ENCODE measurements around the gene SMURF1.
"Not testable (repeated sequence)": the region's sequence is repeated elsewhere in the genome, so short reads cannot be mapped to it uniquely, and the experiment has no call there.

Gene SMURF1

DNA sequence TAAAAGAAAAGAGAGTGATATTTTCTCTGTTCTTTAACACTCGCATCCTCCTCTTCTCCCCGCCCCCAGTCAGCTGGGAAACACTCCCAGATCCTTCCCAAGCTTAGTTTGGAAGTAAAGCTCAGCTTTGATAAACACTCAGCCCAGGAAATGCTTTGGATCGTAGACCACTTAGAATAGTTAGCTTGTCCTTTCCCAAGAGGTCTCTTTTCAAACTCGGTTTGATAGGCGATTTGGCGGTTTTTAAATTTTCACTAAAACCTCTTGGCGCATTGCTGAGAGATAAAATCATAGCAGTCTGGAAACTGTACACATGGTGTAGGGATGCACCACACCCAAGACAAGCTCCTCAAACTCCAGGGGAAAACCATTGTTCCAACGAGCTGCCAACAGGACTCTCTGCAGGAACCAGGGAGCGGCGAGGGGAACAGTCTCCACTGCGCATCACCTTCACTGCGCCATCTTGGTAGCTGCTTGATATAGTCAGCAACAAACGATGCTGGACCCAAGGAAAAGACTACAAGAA is 22.3 kb downstream of the SMURF1 start:
- DNase-seq (ENCODE audit: low read depth), result no peak

DNA sequence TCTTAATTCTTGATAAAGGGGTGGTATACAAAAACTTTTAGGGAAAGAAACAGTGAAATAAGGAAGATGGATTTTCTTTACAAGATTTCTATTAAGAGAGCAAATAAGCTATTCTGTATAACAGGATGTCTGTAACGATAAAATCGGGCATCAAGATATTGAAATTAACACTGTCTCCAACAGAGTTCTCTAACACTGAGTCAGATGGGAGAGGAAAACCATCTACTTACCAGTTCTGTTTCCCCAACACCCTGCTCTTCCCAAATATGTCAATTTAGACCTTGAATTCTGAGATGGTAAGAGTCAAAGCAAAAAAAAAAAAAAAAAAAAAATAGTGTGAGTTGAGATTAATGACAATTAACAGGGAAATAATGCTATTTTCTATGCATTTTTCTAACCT is 23.0 kb downstream of the SMURF1 start:
- DNase-seq (ENCODE audit: low read depth), result no peak

DNA sequence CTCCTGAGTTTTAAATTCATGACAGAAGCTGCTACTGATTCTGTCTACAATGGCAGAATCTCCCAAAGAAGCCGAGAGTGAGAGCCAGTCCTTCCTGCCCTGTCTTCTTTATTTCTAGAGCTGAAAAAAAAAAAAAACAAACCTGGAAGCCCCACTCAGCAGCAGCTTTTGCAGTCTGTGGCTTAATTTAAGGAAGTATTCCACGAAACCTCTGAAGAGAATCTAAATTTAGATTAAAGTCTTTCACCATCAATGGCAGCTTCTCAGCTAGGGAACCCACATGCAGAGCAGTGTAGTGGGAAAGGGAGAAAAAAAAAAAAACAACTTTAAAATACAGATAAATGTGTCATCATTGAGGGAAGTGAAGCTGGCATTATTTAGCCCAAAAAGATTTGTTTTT is 23.4 kb downstream of the SMURF1 start:
- no peak for DNase-seq (ENCODE audit: low read depth)

DNA sequence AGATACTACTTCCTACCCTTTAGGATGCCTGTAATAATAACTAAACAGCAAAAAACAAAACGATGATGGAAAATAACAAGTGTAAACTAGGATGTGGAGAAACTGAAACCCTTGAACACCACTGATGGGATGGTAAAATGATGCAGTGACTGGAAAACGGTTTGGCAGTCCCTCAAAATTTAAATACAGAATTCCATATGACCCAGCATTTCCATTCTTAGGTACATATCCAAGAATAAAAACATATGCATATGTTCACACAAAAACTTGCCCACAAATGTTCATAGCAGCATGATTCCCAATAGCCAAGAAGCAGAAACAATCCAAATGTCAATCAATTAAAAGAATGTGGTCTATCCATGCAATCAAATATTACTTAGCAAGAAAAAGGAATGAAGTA is 25.8 kb downstream of the SMURF1 start:
- DNase-seq (ENCODE audit: low read depth), result no peak

DNA sequence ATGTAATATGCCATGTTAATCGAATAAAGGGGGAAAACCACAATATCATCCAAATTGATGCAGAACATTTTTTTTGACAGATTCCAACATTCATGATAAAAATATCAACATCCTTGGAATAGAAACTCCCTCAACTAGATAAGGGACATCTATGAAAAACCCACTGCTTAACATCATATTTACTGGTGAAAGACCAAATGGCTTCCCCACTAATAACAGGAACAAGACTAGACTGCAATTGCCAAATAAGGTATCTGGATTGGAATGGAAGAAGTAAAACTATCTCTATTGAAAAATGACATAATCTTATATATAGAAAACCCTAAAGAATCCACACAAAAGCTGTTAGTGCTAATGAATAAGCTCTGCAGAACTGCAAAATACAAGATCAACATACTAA is 27.8 kb downstream of the SMURF1 start:
- no peak for DNase-seq (ENCODE audit: low read depth)

DNA sequence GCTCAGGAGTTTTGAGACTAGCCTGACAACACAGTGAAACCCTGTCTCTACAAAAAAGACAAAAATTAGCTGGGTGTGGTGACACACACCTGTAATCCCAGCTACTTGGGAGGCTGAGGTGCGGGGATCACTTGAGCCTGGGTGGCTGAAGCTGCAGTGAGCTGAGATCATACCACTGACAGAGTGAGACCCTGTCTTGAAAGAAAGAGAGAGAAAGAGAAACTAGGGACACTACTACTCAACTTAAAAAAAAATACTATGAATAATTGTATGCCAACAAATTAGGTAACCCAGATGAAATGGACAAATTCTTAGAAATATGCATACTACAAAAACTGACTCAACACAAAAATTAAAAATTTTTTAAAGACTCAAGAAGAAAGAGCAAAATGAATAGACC is 28.5 kb downstream of the SMURF1 start:
- DNase-seq (ENCODE audit: low read depth), result no peak

DNA sequence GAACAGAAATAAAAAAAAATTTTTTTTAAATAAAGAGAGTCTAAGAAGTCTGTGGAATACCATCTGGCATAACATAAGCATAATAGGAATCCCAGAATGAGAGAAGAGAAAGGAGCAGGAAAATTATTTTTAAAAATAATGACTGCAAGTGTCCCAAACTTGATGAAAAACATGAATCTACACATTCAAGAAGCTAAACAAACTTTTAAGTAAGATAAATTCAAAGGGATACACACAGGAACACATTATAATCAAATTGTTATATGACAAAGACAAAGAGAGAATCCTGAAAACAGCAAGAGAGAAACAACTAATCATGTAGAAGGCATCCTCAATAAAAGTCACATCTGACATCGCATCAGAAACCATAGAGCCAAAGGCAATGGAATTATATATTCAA is 30.9 kb downstream of the SMURF1 start:
- no peak for DNase-seq (ENCODE audit: low read depth)

DNA sequence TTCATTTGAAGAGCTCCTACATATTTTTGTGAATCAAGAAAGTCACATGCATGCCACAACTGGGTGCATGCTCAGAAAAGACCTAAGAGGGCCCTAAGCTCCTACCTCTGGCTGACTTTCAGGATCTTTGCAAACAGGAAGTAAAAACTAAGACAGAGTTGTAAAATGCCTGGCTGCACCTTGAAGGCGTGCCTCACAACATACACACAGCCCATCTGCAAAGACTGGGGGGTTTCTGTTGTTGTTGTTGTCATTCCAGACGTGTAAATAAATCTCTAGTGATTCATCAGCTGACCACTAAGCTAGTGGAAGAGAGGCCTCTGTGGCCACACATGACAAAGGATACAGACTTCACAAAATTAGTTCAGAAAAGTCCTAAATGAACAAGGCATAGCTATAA is 31.8 kb downstream of the SMURF1 start:
- no peak for DNase-seq (ENCODE audit: low read depth)

DNA sequence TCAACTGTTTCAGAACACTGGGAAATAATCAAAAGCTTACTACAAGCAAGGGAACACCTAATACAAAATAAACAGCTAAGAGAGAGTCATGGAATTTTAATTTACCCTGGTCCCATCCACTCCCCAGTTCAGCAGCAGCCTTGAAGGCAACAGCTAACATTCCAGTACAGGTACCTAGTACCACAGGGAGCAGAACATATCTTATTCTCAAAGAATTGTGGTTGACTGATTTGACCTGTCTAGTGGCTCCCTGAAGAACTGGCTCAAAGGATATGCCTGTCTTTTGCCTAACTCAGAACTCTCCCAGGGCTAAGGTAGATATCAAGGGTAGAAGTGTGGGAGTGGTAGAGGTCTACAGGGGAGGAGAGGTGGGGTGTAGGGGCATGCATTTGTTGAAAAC is 32.3 kb downstream of the SMURF1 start:
- no peak for DNase-seq (ENCODE audit: low read depth)

DNA sequence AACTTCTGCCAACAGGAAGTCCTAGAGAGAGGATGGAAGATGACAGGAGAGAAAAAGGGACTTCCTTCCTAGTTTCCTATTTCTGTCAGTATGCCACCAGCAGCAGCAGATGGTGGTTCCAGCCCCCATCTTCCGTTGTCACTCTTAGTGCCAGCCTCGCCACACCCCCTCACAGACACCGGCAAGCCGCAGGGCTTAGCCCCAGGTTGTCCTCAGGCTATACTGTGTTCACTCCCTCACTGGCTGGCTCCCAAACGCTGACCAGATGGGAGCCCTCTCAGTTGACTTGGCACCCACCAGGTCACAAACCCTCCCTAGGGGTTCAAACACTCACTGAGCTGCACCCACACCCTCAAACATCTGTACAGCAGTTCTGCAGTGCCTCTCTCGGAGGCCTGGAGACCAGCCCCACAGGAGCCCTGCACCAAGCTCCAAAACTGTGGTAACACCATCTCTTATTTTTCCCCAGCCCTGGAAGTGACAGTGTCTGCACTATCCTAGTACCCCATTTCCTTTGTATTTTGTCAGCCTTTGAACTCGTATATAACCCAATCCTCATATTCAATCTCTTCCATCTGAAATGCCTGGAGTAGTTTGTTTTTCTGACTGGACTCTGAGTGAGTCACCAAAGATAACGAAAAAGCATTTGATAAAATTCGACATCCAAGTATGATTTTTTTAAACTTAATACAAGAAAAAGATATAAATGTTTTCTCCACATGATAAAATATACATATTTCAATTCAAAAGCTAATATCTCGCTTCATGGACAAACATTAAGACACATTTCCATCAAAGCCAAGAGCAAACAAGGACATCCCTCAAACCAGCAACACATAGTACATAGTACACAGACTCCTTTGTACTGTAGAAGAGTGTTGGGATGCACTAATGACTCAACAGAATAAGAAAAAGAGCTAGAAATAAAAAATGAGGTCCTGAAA is 34.5 kb downstream of the SMURF1 start:
- no peak for DNase-seq (ENCODE audit: low read depth)

DNA sequence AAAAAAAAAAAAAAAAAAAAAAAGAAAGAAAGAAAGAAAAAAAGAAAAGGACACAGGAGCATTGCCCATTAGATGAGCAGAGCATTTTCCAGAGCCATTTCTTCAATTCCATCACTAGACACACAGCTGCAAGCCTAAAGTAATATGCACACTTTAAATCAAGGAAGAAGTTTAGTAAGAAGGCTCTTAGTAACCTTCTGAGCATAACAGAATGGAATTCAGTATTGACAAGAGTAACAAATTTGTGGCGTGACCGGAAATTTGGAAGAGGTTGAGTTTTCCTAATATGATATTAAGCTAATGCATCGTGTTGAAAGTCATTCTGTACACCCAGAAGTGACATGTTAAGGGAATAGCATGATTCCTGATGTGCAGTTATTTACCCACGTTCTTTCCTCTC is 35.3 kb downstream of the SMURF1 start:
- no peak for DNase-seq (ENCODE audit: low read depth)

DNA sequence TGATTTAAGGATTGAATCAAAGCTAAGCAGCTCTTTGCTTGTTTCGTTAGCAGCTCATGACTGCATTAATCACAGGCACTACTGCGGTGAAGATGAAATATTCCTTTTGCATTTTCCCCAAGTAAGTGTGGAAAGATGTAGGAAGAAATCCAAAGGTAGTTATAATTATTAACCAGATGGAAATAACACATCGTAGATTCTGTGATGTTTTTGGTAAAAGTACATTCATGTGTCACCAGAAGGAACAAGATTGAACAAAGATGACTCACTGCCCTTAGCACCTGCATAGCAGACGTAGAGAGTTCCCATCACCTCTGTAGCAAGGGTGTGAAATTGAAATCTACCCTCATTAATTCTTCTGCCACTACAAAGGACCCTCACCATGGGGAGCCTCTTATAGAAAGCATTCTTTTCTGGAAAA is 37.1 kb downstream of the SMURF1 start:
- DNase-seq (ENCODE audit: low read depth), result no peak

DNA sequence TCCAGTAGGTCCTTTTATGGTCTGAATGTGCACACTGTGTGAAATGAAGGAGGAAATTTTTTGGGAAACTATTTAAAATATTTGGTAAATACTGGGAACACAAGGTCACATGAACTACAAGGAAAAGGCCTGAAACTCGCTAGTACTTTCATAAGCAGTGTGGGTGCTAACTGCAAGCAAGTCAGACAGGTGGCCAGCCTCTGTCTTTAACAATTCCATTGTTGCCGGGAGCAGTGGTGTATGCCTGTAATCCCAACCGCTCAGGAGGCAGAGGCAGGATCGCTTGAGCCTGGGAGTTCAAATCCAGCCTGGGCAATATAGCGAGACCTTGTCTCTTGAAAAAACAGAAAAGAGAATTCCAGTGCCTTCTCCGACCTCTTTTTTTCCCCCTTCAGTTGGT is 37.5 kb downstream of the SMURF1 start:
- no peak for DNase-seq (ENCODE audit: low read depth)

DNA sequence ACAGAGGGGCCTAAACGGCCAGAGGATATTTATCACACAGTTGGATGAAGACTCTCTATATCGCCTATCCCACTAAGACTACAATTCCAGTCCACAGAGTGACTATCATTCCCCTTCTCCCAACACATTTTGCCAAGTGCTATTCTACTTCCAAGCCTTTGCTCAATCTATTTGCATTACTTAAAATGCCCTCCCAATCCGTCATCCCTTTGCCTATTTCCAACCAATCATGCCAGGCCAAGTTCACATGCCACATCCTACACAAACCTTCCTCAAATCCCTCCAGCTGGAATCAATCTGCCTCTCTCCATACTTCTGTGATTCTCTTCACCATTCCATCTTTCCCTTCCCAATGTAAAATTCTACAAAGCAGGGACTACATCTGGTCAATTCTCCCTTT is 38.2 kb downstream of the SMURF1 start:
- no peak for DNase-seq (ENCODE audit: low read depth)

DNA sequence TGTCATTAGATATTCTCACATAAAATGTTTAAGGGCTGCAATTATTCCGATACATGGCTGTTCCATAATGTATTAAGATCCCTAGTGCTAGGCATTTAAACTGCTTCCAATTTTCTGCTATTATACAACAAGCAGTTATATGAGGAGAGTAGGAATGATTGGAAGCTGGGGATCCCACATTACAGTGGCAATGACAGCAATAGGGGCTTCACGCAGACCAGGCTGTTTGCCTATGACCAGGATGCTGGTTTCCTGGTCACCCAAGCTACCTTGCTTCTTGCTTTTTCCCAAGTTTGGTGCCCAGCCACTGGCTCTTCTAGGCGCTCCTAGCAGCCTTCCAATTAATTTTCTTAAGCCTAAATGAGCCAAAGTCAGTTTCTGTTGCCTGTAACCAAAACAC is 39.3 kb downstream of the SMURF1 start:
- DNase-seq (ENCODE audit: low read depth), result no peak

DNA sequence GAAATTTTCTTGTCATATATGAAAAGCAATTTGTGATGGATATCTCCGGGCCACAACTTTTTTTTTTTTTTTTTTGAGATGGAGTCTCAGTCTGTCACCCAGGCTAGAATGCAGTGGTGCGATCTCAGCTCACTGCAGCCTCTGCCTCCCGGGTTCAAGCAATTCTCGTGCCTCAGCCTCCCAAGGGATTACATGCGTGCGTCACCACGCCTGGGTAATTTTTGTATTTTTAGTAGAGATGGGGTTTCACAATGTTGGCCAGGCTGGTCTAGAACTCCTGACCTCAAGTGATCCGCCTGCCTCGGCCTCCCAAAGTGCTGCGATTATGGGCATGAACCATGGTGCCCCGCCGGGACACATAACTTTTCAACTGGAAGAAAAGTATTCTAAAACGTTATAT is 40.1 kb downstream of the SMURF1 start:
- DNase-seq (ENCODE audit: low read depth), result not testable (repeated sequence)

DNA sequence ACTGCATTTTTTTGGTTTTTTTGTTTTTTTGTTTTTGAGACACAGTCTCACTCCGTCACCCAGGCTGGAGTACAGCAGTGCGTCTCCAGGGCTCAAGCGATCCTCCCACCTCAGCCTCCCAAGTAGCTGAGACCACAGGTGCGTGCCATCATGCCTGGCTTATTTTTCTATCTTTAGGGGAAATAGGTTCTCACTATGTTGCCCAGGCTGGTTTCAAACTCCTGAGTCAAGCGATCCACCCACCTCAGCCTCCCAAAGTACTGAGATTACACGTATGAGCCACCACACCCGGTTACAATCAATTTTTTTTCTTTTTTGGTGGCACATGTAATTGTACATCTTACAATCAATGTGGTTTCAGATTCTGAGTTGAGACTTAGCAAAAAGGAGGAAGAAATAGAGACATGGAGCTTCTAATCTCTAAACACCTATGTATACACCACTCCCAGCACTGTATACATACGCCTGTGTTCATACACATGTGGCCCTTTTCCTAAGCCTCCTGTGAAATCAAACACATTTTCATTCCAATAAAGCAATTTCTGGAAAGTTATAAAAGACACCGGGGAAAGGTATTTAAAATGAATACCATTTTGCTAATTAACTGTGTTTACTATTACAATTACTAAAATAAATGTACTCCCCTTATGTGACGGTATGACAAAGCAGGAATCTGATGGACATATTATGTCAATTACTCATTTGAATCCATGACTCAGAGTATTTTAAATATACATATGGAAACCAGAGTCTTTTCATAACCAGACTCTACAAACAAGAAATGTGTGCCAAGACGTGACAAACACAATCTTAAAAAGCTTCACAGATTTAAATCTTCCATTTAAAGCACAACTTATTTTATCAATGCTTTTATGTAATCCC is 40.9 kb downstream of the SMURF1 start:
- DNase-seq (ENCODE audit: low read depth), result no peak

DNA sequence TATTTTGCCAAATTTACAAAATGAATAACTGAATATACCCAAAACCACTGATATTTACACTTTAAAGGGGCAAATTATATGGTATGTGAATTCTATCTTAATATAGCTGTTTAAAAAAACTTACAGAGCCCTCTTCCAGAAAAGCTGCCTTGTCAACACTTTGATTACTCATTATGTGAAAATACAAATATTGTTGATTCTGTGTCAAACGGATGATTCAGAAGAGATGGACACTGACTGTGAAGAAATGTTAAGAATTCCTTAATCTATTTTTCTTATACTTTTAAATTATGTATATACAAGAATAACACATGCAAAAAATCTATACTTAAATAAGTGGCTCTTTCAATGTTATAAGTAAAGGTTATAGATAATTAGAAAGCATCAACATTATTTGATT is 41.5 kb downstream of the SMURF1 start:
- DNase-seq (ENCODE audit: low read depth), result no peak

DNA sequence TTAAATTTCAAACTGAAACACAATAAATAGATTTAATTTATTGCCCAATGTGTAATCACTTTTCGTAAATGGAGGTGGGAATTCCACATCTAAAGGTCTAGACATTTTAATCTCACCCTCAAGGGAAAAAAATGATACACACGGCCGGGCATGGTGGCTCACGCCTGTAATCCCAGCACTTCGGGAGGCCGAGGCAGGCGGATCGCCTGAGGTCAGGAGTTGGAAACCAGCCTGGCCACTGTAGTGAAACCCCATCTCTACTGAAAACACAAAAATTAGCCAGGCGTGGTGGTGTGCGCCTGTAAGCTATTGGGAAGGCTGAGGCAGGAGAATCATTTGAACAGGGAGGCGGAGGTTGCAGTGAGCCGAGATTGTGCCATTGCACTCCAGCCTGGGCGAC is 42.4 kb downstream of the SMURF1 start:
- not testable (repeated sequence) for DNase-seq (ENCODE audit: low read depth)

DNA sequence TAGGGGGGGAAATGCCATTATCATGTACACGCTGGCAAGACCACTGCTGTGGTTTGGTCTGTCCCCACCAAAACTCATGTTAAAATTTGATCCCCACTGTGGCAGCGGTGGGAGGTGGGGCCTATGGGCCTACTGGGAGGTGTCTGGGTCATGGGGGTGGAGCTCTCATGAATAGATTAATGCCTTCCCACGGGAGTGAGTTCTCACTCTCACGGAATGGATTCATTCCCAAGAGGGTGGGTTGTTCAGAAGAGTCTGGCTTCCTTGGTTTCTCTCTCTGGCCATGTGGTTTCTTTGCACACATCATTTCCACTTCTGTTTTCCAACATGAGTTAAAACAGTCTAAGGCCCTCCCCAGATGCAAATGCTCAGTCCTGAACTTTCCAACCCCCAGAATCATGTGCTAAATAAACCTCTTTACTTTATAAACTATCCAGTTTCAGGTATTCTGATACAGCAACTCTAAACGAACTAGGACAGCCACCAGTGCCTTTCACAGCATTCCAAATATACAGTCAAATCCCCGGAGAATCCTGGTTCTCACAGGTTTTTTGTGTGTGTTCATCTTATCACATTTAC is 44.3 kb downstream of the SMURF1 start:
- DNase-seq (ENCODE audit: low read depth), result no peak

DNA sequence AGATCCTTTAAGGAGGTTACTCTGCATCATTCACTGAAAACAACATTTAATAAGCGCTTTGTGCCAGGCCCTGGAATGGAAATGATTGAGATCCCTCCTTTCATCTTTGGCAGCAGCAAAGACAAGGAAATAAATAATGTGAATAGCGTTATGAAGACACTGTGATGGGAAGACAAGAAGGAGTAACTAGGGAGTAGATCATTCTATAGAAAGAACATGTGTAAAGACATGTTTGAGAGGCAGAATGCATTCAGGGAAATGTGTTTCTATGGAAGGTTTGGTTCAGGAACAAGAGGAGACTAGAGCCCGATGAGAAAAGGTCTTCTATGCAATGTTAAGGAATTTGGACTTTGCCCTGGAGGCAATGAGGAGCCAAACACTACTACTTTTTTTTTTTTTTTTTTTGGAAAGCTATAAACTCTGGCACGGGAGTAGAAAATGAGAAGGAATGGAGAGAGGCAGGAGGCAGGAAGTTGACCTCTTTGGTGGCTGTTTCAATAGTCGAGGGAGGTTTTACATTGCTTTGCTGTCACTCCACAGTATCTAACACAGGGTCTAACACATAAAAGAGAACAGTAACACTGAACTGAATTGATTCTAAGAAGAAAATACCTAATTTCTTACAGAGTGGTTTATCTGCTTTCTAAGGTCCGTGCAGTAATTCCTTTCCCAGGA is 44.9 kb downstream of the SMURF1 start:
- no peak for DNase-seq (ENCODE audit: low read depth)

DNA sequence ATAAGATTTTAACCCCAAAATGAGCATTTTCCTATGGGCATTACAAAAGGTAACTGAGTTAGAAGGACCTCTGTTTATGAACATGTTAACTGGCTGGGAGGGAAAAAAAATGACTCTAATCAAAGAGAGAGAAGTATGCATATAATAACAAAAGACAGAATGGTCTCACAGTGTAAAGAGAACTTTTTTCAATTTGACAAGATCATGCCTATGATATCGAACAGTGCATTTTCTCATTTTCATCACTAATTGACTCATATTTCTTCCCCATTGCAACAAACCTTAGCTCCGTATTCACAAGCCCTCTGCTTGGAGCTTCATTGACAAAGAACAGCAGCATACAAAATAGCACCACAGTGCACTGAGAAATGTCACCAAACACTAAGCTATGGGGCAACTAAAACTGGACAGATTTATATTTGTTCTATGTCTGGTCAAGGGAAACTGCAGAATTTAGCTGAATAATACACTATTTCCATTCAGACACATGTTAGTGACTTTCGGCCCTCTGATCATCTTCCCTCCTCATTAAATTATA is 45.6 kb downstream of the SMURF1 start:
- no peak for DNase-seq (ENCODE audit: low read depth)
